GM19468 (cell line): ENCODE data around the gene CENPP.
A peak's percentile ranks its signal among the peaks of the same experiment; 100 is the strongest.

Source experiments
- ATAC-seq: cut with Tn5 transposase; IDR thresholded peaks from one replicate; pipeline ENCODE4 v1.9.1; 2021; ENCODE audit warnings: mild to moderate bottlenecking, moderate library complexity, moderate number of reproducible peaks; ENCODE audit not compliant: unreplicated experiment; ENCODE audit errors: extremely low read depth

The CENPP gene

DNA sequence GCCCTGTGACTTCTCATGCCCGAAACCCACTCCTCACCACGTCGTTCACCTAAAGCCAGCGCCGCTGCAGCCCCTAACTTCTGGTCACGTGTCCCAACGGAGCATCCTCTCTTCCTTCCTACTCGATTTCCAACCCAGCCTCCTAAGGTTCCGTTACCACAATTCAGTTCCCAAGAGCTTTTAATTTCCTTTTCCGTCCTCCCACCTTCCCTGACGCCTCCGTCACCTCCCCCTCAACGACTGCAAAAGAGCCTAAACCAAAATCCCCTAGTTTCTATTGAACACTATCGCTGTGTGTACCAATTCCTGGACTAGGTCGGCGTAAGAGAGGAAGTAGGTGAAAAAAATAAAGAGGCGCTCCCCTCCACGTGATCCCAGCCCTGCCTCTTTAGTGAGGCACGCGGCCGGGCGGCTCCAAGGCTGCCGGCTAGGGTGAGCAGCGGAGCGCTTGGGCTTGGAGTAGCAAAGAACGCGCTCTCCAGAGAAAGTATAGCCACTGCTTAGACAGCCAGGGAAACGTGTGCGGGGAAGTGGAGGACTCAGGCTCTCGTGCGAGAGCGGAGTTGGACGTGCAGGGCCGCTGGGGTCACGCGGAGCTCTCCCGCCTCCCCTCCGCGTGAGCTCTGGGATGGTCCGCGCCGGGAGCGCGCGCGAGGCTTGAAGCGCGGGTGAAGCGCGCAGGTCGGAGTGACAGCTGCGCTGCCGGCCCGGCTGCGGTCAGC lies at the start of gene CENPP, which contains the start of gene NOL8:
Gene CENPP, plus strand, starts transcription at position 685 of the 722 bp plus-strand sequence.
Gene NOL8, minus strand, starts transcription at position 82 of the 722 bp plus-strand sequence. CDS start 1,189 bp downstream, outside the sequence.
- ATAC-seq, result peak; percentile 87

DNA sequence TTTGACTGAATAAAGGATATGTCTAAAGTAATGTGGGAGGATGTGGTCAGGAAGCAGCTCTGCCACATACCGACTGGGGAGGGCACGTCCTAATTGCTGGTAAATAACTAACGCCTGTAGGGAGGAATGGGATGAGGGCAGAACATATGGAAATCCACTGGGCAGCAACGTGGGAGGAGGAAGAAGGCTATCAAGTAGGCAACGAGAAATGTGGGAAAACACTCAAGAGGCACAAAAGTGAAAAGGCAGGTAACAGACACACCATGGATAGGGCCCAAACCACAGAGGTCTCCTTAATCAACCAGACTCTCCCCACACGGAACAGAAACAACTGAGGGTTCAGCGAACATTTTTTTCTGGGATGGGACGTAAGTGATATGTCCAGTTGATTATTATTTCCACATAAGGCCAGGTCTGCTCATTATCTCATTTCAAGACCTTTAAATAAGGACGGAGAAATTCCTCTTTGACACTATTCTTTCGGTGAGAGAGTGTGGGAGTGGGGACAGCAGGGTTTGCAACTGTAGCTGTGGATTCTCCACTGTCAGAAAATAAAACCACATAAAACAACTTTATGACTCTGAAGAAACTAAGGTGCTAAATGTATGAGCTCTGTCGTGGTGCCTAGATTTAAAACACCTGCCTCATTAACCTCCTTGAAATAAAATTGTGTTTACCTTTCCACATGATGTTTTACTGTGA lies 49.3 kb upstream of the CENPP start:
- ATAC-seq, result no peak

DNA sequence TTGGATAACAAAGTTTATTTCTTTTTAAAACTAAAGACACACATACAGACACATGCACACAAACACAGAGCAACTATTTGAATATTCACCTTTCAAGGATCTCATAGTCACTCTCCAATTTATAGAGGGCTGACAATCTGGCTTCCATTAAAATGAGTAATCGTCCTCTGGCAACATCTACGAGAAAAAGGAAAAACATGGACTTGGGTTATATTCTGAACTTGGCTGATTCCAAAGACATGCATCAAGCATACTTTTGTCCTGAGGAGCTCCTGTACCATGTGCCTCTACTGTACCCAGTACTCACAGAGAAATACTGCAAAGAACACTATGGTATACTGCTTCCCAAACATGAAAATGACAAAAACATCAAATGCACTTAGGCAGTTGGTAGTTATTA lies 47.6 kb upstream of the CENPP start:
- ATAC-seq, result no peak

DNA sequence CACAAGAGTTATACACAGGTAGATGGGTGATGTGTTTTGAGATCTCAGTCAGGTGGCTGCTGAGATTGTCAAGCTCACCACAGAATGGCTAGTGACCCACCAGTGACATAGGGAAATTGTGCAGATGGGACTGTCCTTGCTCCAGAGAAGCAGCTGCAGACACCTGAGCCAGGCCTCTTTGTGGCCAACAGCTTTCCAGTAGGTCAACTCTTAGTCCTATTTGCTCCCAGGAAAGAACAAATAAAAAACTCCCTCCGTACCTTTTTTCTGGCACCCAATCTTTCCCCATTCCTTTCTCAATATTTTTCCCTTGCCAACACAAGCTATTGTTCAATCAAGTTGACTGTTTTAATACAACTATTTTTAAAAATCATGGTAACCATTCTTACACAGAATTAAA lies 46.5 kb upstream of the CENPP start:
- ATAC-seq, result no peak

DNA sequence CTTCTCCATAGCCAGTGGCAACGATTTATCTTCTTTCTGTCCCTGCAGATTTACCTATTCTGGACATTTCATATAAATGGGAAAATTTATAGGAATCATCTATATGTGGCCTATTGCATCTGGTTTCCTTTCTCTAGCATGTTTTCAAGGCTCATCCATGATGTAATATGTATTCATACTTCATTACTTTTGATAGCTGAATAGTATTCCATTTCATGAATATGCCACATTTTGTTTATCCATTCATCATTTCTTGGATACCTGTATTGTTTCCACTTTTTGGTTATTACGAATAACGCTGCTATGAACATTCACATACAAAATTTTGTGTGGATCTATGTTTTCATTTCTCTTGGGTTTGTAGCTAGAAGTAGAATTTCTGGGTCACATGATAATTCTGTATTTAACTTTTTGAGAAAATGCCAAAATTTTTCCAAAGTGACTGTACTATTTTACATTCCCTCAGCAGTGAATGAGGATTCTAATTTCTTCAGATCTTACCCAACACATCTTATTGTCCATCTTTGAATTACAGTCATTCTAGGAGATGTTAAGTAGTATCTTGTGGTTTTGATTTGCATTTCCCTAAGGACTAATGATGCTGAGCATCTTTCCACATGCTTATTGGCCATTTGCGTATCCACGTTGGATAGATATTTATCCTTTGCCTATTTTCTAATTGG lies 35.9 kb upstream of the CENPP start:
- ATAC-seq, result no peak

DNA sequence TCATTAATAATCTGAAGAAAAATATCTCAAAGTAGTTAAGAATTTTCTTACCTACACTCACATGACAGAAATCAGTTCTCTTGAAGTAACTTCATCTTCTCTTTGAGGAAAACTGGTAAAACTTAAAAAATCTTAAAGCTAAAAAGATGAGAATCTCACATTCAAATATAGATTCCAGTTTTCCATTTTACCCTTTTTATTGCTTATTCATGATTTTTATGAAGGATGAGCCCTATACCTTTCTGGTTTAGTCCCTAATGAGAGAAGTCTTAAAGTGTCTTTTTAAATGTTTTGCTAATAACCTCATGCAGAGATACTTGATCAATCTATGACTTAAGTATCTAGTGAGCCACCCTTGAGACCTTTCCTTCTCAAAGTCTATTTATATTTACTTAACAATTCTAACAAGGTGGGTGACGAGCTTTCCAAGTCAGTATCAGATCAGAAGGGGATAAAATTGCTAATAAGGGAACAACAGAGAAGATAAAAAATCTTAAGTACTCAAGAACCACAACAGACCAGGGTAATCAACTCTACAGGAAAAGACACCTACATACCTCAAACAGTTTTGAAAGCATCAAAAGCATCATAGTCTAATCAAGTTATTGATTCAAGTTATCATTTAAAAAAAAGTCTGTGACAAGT lies 34.8 kb upstream of the CENPP start:
- ATAC-seq, result no peak

DNA sequence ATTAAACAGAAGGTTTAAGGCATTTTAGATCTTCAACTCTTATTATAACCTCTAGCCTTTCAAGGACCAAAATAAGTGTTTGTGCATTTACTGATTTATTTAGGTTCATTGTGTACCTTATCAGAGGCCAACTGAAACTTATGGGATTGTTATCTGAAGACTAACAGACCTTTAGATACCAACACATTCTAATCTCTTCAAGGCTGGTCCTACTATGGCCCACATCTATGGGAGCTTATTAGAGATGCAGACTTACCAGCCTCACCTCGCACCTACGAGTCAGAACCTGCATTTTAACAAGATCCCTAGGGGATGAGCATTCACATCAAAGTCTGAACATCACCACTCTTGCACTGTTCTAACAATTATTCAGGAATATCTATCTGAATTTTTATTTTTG lies 34.2 kb upstream of the CENPP start:
- no peak for ATAC-seq

DNA sequence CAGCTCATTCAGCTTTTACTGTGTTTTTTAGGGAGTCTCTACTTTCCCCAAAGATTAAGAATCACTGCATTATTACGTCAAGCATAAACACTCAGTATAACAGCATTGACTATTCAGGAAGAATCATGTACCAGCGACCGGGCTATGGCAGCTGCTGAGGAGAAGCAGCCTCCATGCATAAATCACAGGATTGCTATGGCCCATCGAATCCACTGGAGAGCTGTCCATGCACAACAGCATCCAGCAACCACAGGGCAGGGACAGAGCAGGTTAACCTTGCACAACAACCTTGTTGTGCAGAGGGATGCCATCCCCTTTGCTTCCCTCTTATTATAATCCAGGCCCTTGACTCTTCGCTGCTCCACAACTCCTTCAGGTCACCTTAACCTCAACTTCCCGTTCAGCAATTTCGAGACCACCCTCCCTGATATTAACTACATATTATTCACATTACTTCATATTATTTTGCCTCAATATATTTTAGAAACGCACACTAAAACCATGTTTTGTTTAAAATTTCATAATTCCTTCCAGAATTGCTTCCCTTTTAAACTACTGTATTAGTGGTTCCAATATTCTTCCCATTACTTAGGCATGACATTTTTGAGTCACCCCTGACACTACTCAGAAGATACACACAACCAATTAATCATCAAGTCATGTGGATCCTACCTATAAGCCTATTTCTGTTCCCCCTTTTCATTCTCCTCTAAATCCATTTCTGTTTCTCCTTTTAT lies 33.2 kb upstream of the CENPP start:
- ATAC-seq, result no peak

DNA sequence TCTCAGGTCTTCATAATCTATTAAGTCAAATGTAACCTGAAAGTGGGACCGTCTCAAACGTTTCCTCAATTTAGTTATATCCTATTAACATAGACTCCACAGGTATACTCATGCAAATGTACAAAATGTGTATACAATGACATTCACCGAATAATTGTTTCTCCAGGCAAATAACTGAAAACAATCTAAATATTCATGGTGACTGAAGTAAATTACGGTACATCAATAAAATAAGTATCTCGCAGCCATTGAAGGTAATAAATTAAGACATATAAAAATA lies 32.7 kb upstream of the CENPP start:
- ATAC-seq, result no peak

DNA sequence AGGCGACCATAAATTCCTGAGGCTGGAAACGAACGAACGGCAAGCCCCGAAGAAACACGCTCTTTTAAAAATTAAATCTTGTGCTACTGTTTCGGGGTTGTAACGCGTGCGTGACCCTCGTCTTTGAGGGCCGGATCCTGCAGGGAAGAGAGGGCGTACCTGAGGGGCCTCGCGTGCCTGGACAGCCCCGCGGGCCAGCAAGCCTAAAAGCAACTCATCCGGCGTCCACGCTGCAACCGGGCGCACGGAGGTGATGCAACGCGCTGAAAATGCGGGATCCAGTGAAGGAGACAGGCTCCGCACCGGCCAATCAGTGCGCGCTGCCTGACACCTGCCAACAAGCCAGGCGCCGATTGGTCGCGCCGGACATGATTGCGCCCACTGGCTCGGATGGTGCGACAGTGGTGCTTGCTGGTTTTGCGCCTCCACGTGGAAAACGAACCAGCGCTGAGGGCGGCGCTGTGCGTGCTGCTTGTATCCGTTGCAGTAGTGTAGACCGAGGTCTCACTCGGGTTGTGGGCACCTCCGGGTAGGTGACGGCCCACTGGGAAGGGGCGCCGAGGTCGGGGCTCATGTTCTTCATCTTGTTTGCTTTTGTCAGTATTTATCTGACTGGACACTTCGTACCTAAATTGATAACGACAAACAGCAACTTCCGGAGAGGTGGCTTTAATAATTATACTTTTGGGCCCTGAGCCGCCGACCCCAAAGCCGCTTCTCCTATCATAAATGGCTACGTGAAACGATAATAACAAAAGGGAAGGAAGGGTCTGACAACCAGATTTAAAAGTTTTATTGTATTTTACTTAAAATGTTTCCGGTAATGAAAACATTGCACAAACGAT lies 32.1 kb upstream of the CENPP start, which contains the start of gene IARS1:
Gene IARS1, minus strand, starts transcription at position 246 of the 845 bp plus-strand sequence. CDS start 4,278 bp downstream, outside the sequence.
- peak; percentile 82 for ATAC-seq

DNA sequence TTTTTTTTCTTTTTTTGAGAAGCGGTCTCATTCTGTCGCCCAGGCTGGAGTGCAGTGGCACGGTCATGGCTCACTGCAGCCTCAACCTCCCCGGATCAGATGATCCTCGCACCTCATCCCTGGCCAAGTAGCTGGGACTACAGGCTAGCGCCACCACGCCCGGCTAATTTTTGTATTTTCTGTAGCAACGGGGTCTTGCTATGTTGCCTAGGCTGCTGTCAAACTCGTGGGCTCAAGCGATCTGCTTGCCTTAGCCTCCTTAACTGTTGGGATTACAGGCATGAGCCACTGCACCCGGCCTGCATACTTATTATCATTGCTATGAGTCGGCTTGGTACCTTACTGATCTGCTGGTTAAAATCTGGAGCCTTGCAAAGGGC lies 31.5 kb upstream of the CENPP start:
- ATAC-seq, result no peak

DNA sequence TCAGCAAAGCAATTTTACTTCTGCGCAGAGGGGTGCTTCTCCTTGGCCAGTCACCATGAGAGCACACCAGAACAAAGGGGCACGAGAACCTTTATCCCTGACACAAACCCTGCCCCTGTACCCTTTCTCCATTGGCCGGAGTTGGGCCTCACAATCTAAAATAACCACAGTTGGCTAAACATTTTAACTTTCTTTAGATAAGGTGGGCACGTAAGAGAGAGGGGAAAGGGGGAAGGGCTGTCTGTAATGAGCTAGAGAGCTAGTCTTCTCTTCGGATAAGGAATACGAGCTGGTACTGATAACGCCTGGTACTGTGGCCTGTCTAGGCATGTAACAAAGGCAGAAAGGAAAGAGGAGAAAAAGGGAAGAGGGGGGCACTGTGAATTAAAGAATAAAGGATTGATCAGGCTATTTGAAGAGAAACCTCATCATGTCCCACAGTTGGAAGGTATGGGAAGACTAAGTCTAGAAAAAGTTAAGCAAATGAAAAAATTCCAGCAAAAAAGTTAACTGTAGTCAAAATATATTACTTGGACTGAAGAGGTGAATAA lies 30.4 kb upstream of the CENPP start:
- no peak for ATAC-seq

DNA sequence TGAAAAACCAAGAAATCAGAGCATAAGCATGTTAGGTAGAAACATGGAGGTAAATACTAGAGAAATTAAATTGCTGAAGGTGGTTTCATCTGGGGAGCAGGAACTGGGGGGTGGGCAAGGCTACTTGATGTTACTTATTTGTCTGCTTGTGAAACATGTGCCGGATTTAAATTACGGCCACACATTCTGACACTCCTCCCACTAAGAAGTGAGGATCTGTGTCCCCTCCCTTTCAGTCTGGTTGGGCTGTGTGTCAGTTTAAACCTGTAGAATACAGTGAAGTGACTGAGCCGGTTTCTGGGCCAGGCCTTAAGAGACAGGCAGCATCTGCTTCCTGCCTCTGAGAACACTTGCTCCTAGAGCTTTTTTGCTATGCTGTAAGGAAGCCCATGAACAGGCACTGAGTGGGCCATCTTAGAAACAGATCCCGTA lies 29.9 kb upstream of the CENPP start:
- no peak for ATAC-seq

DNA sequence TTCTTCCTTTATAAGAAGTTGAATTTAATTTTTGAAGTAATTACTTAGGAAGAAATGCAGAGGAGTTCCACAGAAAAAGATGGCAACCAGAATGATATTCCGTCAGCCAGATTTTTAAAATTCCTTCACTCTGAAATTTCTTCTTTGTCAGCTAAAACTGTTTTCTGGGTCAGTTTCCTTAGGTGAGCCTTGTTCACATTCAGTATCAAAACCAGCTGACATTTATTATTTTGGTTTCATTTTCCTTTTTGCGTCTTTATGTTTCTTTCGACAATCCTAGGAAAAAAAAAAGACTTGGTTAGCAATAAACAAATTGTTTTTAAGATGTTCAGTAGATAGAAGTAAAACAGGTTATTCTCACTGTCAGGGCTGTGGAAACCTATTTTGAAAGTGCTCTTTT lies 28.1 kb upstream of the CENPP start:
- no peak for ATAC-seq

DNA sequence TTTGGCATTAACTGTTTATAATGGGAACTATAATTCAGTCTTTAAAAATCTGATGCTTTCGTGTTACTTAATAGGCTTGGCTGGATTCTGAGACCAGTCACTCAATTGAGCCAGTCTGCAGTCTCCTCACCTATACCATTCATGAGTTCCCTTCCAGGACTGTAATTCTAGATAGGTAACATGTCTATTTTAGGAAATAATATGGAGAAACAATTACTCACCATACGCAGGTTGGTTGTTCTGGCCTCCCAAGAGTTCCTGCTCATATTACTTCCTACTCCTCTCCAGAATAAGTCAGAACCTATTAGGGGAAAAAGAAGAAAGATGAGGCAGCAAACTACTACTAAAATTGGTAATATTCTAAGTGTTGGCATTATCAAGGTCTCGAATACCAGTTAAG lies 27.7 kb upstream of the CENPP start:
- no peak for ATAC-seq

DNA sequence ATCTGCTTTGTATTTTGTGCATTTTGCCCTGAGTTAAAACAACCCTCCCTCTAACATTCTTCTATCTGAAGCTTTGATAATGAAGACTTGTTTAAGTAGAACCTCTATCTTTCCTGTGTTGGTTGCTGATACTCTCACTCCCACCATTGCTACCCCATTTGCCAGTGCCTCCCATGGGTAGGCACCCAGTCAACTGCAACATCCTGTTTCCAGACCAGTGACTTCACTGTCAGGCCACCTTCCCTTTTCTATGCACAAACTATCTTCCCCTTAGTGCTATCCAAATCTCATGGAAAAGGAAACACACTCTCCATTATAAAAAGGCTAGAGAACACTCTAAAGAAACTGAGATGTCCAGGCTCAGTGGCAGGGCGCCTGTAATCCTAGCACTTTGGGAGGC lies 26.6 kb upstream of the CENPP start:
- ATAC-seq, result no peak

DNA sequence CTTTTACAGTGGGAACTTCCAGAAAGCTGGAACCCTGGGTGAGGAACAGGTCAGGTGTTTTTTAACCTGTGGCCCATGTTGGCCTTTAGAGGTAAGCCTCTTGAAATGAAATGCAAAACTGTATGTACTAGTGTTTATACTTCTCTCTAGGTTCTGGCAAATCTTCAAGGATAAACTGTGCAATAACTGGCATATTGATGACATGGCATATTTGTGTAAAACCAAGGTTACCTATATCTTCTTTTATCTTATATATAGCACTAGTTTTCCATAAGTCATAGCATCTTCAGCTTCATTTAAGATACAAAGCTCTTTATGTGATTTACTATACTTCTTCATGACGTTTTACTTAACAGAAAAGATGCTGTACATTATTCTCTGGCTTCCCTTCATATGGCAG lies 24.8 kb upstream of the CENPP start:
- no peak for ATAC-seq

DNA sequence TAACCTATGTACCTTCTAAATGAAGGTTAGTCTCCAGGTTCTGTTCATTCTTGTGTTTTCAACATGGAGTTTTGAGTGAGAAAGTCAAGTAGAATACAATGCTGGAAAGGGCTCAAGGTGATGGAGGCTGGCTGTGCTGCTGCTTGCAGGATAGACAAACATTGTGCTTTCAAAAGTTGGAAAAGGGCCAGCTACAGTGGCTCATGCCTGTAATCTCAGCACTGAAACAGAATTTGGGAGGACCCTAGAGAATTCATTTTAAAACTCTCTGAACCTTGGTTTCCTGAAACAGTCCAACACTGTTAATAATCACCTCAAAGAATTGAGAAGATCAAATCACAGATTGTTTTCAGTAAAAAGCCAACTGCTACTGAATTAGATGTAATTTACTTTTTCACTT lies 16.9 kb upstream of the CENPP start:
- ATAC-seq, result no peak

DNA sequence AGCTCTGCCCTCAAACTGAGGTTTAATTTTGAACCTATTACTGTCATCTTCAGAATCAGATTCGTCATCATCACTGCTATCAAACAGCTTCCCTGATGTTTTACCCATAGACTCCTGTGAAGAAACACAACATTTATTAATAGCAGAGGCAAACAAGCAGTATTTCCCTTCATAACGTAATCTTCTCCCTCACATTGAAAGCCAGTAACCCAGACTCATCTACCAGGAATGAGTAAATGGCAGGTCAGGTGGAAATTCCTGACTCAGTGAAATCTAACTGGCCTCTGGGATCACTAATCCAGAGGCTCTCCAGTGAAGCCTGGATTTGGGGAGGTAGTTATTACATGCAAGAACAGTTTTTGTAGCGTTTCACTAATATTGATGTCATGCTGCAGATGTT lies 15.2 kb upstream of the CENPP start:
- ATAC-seq, result no peak
